Pericardium fibroblast (primary cell): ENCODE measurements around the gene MRPL42. TPM values are rescaled to one million over a fixed set of nuclear protein-coding genes. Genes with fewer than 3 reads are reported as not detected.

Source experiments
- total RNA-seq: library from RNA; depleted of rRNA; stranded (reverse); fragments of >200 nt; gene quantifications from 2 replicates; pipeline ENCODE4 v1.2.3, GENCODE V29; 2015

MRPL42 gene
- total RNA-seq, result 29.8 and 34.0 TPM in 2 replicates

DNA sequence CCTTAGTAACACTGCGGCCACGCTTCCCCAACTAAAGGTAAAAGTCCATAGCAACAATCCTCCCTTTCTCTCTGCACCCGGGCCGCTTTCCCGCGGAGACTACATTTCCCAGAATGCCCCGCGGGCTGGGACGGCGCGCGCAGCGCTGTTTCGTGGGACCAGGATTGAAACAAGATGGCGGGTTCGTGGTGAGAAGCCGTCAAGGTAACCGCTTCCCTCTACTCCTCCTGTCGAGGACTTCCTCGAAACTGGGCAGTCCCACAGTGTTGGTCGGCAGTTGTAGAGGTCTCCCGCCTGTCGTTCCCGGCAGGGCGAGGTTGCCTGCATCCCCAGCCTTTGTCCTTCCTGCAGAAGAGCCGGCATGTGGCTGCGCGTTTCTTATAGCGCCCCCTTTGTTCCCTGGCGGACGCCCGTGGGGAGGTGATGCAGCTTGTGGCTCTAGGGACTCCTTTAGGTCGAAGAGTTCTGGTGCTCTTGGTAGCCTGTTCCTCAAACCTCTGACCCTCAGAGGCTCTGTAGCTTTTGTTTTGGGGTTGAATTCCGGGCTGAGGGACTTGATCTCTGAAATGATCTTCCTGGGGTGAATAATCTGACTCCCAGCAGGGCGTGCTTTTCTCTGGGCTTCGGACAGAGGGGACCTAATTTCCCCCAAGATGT is at the start of gene MRPL42:
Gene MRPL42, plus strand, starts transcription at position 164 of the 657 bp plus-strand sequence. CDS start 1,772 bp downstream, outside the sequence.

DNA sequence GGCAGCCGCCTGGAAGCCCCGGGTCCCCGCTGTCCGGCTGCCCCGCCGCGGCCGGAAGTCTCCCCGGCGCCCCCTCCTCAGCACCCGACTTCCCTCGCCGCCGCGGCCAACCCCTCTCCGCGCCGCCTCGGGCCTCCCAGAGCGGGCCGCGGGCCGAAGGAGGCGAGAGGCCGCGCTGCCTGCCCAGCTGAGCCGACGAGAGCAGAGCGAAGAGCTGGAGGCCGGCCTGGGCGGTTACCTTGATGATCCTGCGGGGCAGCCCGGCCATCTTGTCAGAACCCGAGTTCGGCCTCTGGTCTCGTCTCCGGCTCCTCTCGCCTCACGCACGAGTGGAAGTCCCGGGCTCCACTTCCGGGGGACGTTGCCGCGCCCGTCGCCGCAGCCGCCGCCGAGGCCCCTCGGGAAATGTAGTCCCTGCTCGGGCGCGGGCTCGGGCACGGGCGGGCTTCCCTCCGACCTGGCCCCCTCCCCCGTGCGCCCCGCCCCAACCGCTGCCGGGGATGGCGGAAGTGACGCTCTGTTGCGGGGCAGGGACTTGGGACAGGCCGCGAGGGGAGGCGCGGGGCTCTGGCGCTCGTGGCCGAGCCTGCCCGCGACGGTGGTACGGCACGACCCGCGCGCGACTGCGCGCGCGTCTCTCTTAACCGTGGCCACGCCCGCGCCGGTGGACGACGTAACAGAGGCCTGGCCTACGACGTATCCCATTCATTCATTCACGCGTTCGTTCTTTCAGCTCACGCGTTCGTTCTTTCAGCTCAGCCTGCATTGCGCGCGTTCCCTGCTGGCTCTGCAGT is 25.5 kb upstream of the MRPL42 start, which contains the start of gene UBE2N:
Gene UBE2N, minus strand, starts transcription at position 331 of the 794 bp plus-strand sequence. Its CDS starts 63 bp downstream, at position 268.

Other genes with a start within 250 kb of the MRPL42 start
- gene NUDT4, start 89.6 kb upstream of the MRPL42 start, total RNA-seq, result 75.5 and 102 TPM in 2 replicates
- 45.7 and 70.9 TPM in 2 replicates for gene UBE2N, start 25.6 kb upstream of the MRPL42 start, total RNA-seq
- gene SOCS2, start 105.2 kb downstream of the MRPL42 start, total RNA-seq, result 8.2 and 18.5 TPM in 2 replicates
- gene CRADD, start 209.9 kb downstream of the MRPL42 start, total RNA-seq, result 14.6 and 29.0 TPM in 2 replicates